A673 (cell line): ENCODE data around the gene MAGEB1. TPM values are rescaled to one million over a fixed set of nuclear protein-coding genes. Genes with fewer than 3 reads are reported as not detected.

Source experiments
- BruUV-seq: library from RNA; stranded (reverse); fragments of 400-500 nt; replicated peaks from 2 replicates; lab custom pipeline; 2021; lab: Mats Ljungman, UMichigan
- CTCF ChIA-PET: fragments of 300-600 bp; sonication (Branson Sonifier 250); formaldehyde crosslinking; loops from one replicate; lab custom pipeline; 2022; ENCODE audit warnings: antibody characterized with exemption; lab: Charles Lee
- POLR2A ChIA-PET: fragments of 300-600 bp; sonication (Branson Sonifier 250); formaldehyde crosslinking; loops from one replicate; lab custom pipeline; 2022; ENCODE audit warnings: antibody characterized with exemption; ENCODE audit not compliant: low non-redundant PET; lab: Charles Lee
- DNase-seq: peaks from one replicate; pipeline ENCODE4 v3.0.0-alpha.2; 2015; ENCODE audit warnings: low spot score
- H3K27ac ChIP-seq: fragments of 200-600 bp; sonication (generic); 2 replicates; pipeline ENCODE4 v1.5.1; 2016; ENCODE audit warnings: mixed run types, low read depth, mild to moderate bottlenecking, mixed read lengths, antibody characterized with exemption, low read length; ENCODE audit not compliant: poor library complexity, severe bottlenecking
- H3K27me3 ChIP-seq: fragments of 200-600 bp; sonication (generic); replicated peaks from 2 replicates; pipeline ENCODE4 v1.6.1; 2017; ENCODE audit warnings: mixed run types, low read depth, mild to moderate bottlenecking, mixed read lengths, antibody characterized with exemption, low read length; ENCODE audit not compliant: insufficient read depth, poor library complexity
- H3K36me3 ChIP-seq: fragments of 200-600 bp; sonication (generic); 2 replicates; pipeline ENCODE4 v1.6.1; 2016; ENCODE audit warnings: mixed run types, mild to moderate bottlenecking, mixed read lengths, antibody characterized with exemption, low read length; ENCODE audit not compliant: insufficient read depth, poor library complexity, severe bottlenecking
- H3K4me1 ChIP-seq: fragments of 200-600 bp; sonication (generic); 2 replicates; pipeline ENCODE4 v1.6.1; 2017; ENCODE audit warnings: mixed run types, mild to moderate bottlenecking, mixed read lengths, antibody characterized with exemption, low read length; ENCODE audit not compliant: insufficient read depth, poor library complexity, severe bottlenecking
- H3K4me3 ChIP-seq: fragments of 200-600 bp; sonication (generic); 2 replicates; pipeline ENCODE4 v1.5.1; 2016; ENCODE audit warnings: low read depth, mixed run types, mild to moderate bottlenecking, mixed read lengths, low read length; ENCODE audit not compliant: poor library complexity, severe bottlenecking
- H3K9me3 ChIP-seq: fragments of 200-600 bp; sonication (generic); 2 replicates; pipeline ENCODE4 v1.6.1; 2016; ENCODE audit warnings: mixed run types, low read depth, mild to moderate bottlenecking, mixed read lengths, antibody characterized with exemption, low read length; ENCODE audit not compliant: poor library complexity, severe bottlenecking
- EZH2 ChIP-seq: fragments of 200-600 bp; sonication (generic); IDR thresholded peaks from 2 replicates; pipeline ENCODE4 v1.6.1; 2017; ENCODE audit warnings: borderline replicate concordance, low read depth, mild to moderate bottlenecking, mixed read lengths, antibody characterized with exemption, low read length; ENCODE audit not compliant: poor library complexity, severe bottlenecking
- intact Hi-C: fragments of 100-400 bp; cut with micrococcal nuclease; formaldehyde crosslinking; loops from one replicate; pipeline ENCODE4 v1.10.0; 2022; ENCODE audit not compliant: unreplicated experiment
- total RNA-seq: library from RNA; stranded (reverse); gene quantifications from 2 replicates; pipeline ENCODE4 v1.2.3, GENCODE V29; 2021
- TF ChIP-seq, protein P1 (sequence below): fragments of 300-800, 200-600 bp; sonication (generic); conservative IDR thresholded peaks from 2 replicates; pipeline ENCODE4 v1.5.1; 2017; ENCODE audit warnings: low read depth, mild to moderate bottlenecking, antibody characterized with exemption, low read length, moderate library complexity, mixed read lengths

Gene MAGEB1
- total RNA-seq, 1 experiment from 2014 or later: not detected

- BruUV-seq: no TSS peak
- TF ChIP-seq, protein P1, sequence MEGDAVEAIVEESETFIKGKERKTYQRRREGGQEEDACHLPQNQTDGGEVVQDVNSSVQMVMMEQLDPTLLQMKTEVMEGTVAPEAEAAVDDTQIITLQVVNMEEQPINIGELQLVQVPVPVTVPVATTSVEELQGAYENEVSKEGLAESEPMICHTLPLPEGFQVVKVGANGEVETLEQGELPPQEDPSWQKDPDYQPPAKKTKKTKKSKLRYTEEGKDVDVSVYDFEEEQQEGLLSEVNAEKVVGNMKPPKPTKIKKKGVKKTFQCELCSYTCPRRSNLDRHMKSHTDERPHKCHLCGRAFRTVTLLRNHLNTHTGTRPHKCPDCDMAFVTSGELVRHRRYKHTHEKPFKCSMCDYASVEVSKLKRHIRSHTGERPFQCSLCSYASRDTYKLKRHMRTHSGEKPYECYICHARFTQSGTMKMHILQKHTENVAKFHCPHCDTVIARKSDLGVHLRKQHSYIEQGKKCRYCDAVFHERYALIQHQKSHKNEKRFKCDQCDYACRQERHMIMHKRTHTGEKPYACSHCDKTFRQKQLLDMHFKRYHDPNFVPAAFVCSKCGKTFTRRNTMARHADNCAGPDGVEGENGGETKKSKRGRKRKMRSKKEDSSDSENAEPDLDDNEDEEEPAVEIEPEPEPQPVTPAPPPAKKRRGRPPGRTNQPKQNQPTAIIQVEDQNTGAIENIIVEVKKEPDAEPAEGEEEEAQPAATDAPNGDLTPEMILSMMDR: no peak
- TF ChIP-seq EZH2: no peak
- H3K4me3 ChIP-seq: no peak overlapping the region
- no peaks in the 10 kb centered on the region for H3K9me3 ChIP-seq
- CTCF ChIA-PET: no interaction called here
- no peaks in the 10 kb centered on the region for H3K27me3 ChIP-seq
- no peak overlapping the region for H3K27ac ChIP-seq
- H3K4me1 ChIP-seq: no peaks in the 10 kb centered on the region
- POLR2A ChIA-PET: no interaction called here
- intact Hi-C loops: no loop called here
- H3K36me3 ChIP-seq: no peaks in the 10 kb centered on the region
- DNase-seq: no peak
Measured at GRCh38 chrX:30259927-30260326, 13.0 kb downstream of the MAGEB1 start.

DNA sequence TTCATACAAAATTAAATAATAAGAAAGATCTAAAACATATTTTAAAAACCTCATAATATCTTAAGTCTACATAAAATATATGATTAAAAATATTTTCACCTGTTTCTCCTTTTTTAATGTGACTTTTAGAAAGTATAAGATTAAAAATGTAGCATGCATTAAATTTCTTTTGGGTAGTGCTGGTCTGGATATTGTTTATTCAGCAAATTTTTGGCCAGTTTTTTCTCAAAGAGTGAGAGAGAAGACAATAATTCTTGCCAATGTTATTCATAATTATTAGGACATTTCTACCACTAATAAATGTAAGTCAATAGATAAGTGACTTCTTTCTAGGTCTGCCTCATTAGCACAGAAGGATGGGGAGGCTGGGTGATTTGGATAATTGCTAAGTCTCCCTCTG is 14.1 kb downstream of the MAGEB1 start:
- no peak overlapping the region for H3K4me3 ChIP-seq
- no peaks in the 10 kb centered on the region for H3K27me3 ChIP-seq
- TF ChIP-seq, protein P1: no peak
- TF ChIP-seq EZH2: no peak
- intact Hi-C loops: no loop called here
- no peaks in the 10 kb centered on the region for H3K9me3 ChIP-seq
- DNase-seq: no peak
- H3K4me1 ChIP-seq: no peaks in the 10 kb centered on the region
- H3K27ac ChIP-seq: no peak overlapping the region
- no TSS peak for BruUV-seq
- ChIA-PET POLR2A (no interaction called here), CTCF (no interaction called here)
- H3K36me3 ChIP-seq: no peaks in the 10 kb centered on the region

- intact Hi-C loops: no loop called here
- ChIA-PET CTCF (interaction anchor here (0.9 kb wide), 1 partner anchor 9 kb away, joined by 3 read pairs; no protein-coding TSS in a partner anchor), POLR2A (no interaction called here)
- BruUV-seq: no TSS peak
- Histone ChIP-seq H3K36me3 (no peaks in the 10 kb centered on the region), H3K4me3 (no peak overlapping the region), H3K9me3 (no peaks in the 10 kb centered on the region), H3K27me3 (no peaks in the 10 kb centered on the region), H3K27ac (no peak overlapping the region), H3K4me1 (no peaks in the 10 kb centered on the region)
- TF ChIP-seq EZH2: no peak
- TF ChIP-seq, protein P1: no peak
- no peak for DNase-seq
Measured at GRCh38 chrX:30262763-30263162, 15.8 kb downstream of the MAGEB1 start.
